IPS-11a (cell line): Measurements from ENCODE around the gene CCDC33.

ENCODE experiments used
- H3K4me3 ChIP-seq: one replicate; pipeline ENCODE4 v1.5.1; 2013; ENCODE audit warnings: low read depth, low read length, control low read depth

Gene CCDC33

GRCh38 chr15:74257105-74257504, 21.0 kb downstream of the CCDC33 start:
- H3K4me3 ChIP-seq, result no peak overlapping the region

- H3K4me3 ChIP-seq, result no peak overlapping the region
Observed at GRCh38 chr15:74257623-74258022, 21.5 kb downstream of the CCDC33 start.

DNA sequence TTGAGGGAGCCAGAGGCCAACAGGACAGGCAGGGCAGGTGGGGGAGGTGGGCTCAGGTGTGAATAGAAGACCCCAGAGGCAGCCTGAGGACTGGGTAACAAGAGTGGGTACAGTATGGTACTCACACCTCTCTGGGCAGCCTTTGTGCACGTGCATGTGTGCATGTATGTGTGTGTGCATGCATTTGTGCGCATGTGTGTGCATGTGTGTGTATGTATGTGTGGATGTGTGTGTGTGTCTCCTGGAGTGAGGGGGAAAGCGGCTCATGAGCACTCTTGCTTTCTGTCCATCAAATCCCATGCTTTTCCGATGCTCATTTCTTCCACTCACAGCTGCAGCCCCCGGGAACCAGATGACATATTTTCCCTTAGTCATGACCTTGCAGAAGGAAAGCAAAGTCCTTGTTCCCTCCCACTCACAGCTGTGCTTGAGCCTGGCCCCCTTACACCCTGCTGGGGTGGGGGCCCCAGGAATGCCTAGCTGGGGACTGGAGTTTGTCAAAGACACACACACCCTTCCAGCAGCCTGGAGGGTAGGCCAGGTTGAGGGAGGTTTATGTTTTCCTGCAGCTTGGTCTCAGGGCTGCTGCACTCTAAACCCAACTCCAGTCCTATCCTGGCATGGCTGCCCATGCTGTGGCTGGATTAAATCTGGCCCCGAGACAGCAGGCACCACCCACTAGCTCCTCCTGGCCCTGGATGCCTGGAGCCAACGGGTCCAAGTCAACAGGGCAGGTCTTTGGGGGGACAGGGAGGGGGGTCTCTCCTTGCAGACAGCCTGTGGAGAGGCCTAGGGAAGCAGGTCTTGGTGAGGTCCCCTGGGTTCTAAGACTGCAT, 22.5 kb downstream of the CCDC33 start:
- H3K4me3 ChIP-seq, result no peak overlapping the region

DNA sequence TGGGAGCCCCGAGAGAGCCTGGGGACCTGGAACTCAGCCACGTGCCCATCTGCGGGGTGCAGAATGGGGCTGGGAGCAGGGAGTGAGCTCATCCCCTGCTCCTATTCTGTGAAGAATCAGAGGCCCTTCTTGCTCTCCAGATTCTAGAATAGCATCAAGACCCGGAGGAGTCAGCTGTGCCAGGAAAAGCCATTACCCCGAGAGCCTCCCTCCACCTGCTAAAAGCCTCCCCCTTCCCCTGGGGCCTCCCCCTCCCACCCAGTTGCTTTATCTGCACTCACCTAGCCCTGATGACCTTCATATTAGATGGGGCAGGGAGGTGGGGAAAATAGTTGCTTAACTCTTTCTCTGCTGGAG, 23.1 kb downstream of the CCDC33 start:
- H3K4me3 ChIP-seq, result no peak overlapping the region

DNA sequence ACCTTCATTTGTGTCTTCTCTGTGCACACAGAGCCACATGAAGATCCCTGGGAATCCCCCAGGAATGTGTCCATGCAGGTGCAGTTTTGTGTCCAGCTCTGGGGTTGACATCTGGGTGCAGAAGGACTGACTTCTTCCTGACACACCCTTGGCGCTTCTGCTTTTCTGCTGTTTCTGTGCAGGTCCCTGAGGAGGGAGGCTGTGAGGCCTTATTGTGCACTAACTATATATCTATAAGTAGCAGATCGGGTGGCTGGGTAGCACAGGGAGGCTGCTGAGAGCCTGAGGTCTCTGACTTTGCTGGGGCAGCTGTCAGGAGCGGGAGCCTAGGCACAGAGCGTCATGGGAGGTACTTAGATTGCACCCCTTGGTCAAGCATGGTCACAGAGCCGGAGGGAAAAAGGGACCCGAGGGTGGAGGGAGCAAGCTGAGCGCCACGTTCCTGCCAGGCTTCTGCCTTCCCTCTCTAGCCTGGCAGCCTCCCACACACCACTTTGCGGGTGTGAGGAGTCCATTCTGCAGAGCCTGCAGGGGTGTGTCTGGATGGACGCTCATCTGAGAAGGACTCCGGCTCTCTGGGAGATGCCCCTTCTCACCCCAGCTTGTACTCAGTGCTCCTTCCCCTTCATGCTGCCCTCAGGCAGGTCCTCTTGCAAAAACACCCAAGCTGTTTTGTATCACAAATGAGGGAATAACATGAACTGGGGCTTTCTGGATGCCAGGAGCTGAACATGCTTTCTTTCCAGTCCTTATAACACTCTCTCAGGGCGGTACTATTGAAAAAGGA, 23.9 kb downstream of the CCDC33 start:
- H3K4me3 ChIP-seq, result no peak overlapping the region

GRCh38 chr15:74261041-74261440, 24.9 kb downstream of the CCDC33 start:
- no peak overlapping the region for H3K4me3 ChIP-seq

DNA sequence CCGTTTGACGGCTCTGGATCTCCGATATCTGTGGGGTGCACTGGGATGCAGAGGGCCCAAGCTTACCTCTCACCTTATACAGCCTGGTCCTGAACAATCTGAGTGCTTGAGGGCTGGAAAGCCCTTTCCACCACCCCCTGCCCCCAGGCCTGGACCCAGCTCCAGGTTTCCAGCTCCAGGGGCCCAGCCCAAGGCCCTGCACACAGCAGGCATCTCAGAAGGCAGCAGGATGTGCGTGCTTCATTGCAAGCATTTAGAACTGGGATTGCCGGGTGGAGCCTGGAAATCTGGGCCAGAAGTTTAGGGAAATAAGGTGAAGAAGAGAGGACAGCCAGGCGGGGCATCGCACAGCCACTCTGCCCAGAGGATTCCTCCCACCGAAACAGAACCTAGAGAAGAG, 25.6 kb downstream of the CCDC33 start:
- H3K4me3 ChIP-seq, result no peak overlapping the region

DNA sequence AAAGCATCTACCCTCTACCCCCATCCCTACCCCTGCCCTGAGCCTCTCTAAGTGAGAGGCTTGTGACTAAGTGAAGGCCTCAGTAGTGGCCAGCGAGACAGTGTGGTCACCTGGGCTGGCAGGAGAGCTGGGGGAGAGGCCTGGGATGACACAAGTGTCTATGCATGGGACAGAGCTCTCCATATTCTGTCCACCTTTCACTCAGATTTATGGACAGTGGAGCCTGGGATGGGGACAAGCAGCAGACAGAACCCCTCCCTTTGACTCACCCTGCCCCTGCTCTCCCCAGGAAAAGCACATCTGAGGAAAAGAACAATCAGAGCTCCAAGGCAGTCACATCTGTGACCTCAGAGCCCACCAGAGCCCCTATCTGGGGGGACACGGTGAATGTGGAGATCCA, 26.0 kb downstream of the CCDC33 start:
- H3K4me3 ChIP-seq, result no peak overlapping the region

DNA sequence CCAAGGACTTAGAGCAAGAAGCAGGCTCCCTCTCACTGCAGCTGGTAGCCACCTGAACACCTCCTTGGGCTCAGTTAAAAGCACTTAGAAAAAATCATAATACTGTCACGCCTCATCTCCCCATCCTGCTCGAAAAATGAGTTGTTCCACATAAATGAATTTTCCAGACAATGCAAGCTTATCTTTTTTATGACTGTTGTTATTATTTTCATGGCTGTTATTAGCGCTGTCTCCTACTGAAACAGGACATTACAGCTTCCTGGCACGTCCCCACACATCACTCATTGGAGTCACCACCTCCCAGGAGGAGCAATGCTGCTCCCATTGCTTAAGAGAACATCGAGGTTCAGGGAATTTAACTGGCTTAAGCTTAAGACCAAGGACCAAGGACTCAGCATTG, 26.5 kb downstream of the CCDC33 start:
- no peak overlapping the region for H3K4me3 ChIP-seq

DNA sequence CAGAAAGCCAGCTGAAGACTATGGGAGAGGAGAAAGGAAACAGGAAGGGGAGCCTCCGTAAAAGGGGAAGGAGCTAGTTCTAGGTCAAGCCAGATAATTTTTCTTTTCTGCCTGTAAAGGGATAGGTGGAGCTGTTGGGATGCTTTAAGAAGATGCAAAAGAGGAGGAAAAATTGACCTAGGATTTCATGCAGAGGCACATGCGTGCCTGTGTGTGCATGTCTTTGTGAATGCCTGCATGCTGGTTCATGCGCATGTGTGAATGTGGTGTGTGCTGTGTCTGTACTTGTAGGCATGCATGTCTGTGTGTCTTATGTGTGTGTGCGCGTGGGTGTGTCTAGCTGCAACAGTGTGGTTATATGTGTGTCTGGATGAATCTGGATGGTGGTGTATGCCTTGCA, 27.3 kb downstream of the CCDC33 start:
- no peak overlapping the region for H3K4me3 ChIP-seq

- no peak overlapping the region for H3K4me3 ChIP-seq
Observed at GRCh38 chr15:74264081-74264501, 28.0 kb downstream of the CCDC33 start.

DNA sequence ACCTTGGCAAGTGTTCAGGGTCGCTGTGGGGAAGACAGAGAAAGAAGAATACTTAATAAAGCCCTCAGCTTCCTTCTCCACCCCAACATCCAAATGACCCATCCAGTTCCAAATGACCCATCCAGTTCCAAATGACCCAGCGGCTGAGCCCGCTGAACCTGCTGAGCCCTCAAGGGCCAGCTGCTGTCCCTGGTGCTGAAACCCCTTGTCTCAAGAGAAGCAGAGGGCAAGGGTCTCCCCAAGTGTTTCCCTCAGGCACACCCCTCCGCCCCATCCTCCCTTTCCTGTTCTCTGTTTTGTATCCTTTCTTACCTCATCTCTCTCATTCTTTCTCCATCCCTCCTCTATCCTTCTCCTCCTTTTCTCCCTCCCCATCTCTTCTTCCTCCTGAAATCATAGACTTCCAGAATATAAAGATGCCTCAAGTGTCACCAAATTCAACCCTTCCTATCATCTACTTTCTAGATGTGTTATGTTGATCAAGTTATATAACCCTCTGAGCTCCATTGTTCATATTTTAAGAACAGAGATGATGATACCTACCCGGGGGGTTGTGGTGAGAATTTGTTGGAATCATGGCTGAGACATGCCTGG, 29.0 kb downstream of the CCDC33 start:
- no peak overlapping the region for H3K4me3 ChIP-seq

DNA sequence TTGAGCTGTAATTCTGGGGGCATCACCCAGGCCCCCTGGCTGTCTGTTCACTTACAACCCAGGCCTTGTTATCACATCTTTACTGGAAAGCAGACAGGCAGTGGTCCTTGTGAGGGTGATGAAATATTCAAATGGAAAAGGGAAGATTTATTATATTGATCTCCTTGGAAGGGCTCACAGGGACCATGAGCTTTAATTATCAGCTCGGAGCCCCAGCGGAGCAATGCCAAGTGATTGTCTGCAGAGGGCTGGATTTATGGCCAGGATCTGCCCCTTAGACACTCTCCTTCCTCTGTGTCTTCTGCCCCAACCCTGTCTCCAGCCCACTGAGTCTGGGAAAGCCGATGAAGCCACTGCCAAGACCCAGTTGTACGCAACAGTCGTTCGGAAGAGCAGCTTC, 31.9 kb downstream of the CCDC33 start:
- no peak overlapping the region for H3K4me3 ChIP-seq

- no peak overlapping the region for H3K4me3 ChIP-seq
Observed at GRCh38 chr15:74269362-74270035, 33.4 kb downstream of the CCDC33 start.

DNA sequence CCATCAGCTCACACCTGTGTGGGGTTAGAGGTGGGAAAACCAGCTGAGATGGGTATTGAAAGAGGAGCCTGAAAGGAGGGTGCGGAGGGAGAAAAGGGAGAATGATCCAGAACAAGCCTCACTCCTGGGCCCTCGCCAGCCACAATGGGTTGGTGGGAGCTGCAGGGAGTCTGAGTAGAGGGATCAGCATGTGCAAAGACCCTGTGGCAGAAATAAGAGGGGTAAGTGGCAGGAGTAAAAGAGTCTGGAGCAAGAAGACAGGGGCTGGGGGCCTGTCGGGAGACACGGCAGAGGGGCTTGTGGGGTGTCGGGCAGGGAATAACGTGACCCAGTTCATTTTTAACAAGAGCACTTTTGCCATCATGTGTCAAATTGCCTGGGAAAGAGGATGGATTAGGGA, 34.0 kb downstream of the CCDC33 start:
- H3K4me3 ChIP-seq, result no peak overlapping the region

- H3K4me3 ChIP-seq, result no peak overlapping the region
Observed at GRCh38 chr15:74270854-74271520, 34.9 kb downstream of the CCDC33 start.

GRCh38 chr15:74272812-74273211, 36.7 kb downstream of the CCDC33 start:
- no peak overlapping the region for H3K4me3 ChIP-seq

DNA sequence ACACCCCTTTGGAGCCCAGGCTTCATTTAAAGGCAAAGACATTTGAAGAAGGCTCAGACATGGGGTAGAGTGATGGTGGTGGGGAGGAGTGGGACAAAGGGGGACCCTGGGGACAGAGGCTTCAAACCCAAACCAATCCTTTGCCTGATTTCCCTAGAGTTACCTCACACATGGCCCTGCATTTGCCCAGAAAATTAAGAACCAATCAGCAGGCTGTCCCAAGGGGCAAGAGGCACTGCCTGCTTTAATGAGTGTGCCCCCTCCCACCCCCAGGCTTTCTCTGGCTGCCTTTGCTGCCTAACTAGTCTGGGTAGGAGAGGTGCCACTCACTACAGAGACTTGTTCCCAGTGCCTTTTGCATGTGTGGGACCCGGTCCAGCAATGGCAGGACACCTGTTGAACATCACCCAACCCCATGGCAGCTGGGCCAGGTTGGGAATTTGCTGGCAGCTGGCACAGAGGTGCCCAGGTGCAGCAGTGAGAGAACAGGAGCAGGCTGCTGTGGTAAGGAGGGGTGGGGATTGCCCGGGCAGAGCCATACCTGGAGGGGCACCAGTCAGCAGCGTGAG, 38.4 kb downstream of the CCDC33 start:
- no peak overlapping the region for H3K4me3 ChIP-seq

- no peak overlapping the region for H3K4me3 ChIP-seq
Observed at GRCh38 chr15:74275957-74276356, 39.8 kb downstream of the CCDC33 start.

GRCh38 chr15:74276560-74276959, 40.4 kb downstream of the CCDC33 start:
- no peak overlapping the region for H3K4me3 ChIP-seq
